Measurements from ENCODE around the gene TNFAIP3. TPM values are rescaled to one million over a fixed set of nuclear protein-coding genes. Genes with fewer than 3 reads are reported as not detected.

Gene TNFAIP3
- total and polyA plus RNA-seq, 2 donors (not counting 3 experiments of a cell fraction or from before 2014, with no cell fraction given): 4.0 to 8.6 TPM

DNA sequence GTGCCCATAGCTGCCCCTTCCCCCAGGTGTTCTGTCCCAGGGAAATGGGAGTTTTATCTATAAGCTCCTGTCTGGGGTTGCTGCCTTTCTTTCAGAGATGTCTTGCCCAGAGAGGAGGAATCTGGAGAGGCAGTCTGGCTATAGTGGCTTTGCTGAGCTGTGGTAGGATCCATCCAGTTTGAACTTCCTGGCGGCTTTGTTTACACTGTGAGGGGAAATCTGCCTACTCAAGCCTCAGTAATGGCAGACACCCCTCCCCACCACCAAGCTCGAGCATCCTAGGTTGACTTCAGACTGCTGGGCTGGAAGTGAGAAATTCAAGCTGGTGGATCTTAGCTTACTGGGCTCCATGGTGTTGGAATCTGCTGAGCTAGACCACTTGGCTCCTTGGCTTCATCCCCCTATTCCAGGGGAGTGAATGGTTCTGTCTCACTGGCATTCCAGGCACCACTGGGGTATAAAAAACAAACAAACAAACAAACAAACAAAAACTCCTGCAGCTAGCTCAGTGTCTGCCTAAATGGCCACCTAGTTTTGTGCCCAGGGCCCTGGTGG is 24.0 kb downstream of the TNFAIP3 start:
- Histone ChIP-seq H3K27me3 (ENCODE audit: control insufficient read depth in 2 of 2, insufficient read depth in 2 of 2, low read length in 2 of 2) (no peaks in the 10 kb centered on the region), H3K36me3 (ENCODE audit: control insufficient read depth in 2 of 2, extremely low read depth in 1 of 2, insufficient read depth in 2 of 2, low read length in 2 of 2) (no peaks in the 10 kb centered on the region), H4K20me1 (replicated peaks; ENCODE audit: control insufficient read depth, extremely low read depth, insufficient read depth, low read length) (no peaks in the 10 kb centered on the region), H3K27ac (ENCODE audit: insufficient read depth, low read depth, low read length) (no peak overlapping the region), H3K4me1 (ENCODE audit: control insufficient read depth, extremely low read depth, insufficient read depth, low read length) (no peaks in the 10 kb centered on the region), H3K9me1 (replicated peaks; ENCODE audit: control insufficient read depth, extremely low read depth, insufficient read depth, low read length) (no peaks in the 10 kb centered on the region), H3K79me2 (ENCODE audit: control insufficient read depth, insufficient read depth, low read length) (no peaks in the 10 kb centered on the region), H3K9me3 (replicated peaks; ENCODE audit: control insufficient read depth, insufficient read depth, low read length) (no peaks in the 10 kb centered on the region), H2AFZ (ENCODE audit: low read depth, low read length) (no peak overlapping the region), H3K4me2 (ENCODE audit: insufficient read depth, low read length) (no peak overlapping the region), H3K9ac (replicated peaks; ENCODE audit: extremely low read depth, insufficient read depth, low read length) (no peak overlapping the region), H3K4me3 (replicated peaks in 1 of 3; ENCODE audit: insufficient read depth in 1 of 3, low read depth in 1 of 3, low read length in 3 of 3) (no peak overlapping the region)
- ChIA-PET CTCF (interaction anchor here (1.3 kb wide), 1 partner anchor 9 kb away, joined by 5 read pairs; no protein-coding TSS in a partner anchor), POLR2A (no interaction called here)
- BruUV-seq (replicated peaks): no TSS peak
- dilution Hi-C loops (cut with MboI; ENCODE audit: extremely low pct_ligation_motif_present, low sequenced_read_pairs): no loop called here
- FAIRE-seq: no peak
- DNase-seq (ENCODE audit: low read depth, low spot score): no peak
- intact Hi-C loops (cut with micrococcal nuclease): no loop called here
- TF ChIP-seq, protein P1, sequence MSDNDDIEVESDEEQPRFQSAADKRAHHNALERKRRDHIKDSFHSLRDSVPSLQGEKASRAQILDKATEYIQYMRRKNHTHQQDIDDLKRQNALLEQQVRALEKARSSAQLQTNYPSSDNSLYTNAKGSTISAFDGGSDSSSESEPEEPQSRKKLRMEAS (IDR thresholded peaks at IDR 0.05; ENCODE audit: insufficient read depth, insufficient read length): no peak
- TF ChIP-seq EZH2 (IDR thresholded peaks at IDR 0.05; ENCODE audit: borderline replicate concordance, low read depth, low read length, severe bottlenecking): no peak
- no peak for TF ChIP-seq GATA2 (IDR thresholded peaks at IDR 0.05; ENCODE audit: insufficient read depth, insufficient read length, low read depth, low read length)
- TF ChIP-seq POLR2A (IDR thresholded peaks at IDR 0.05; ENCODE audit: low read depth, low read length): no peak
- TF ChIP-seq MYC (IDR thresholded peaks at IDR 0.05; ENCODE audit: low read depth, low read length): no peak
- no peak for TF ChIP-seq FOS (IDR thresholded peaks at IDR 0.05; ENCODE audit: borderline replicate concordance, insufficient read depth, low read length)
- TF ChIP-seq, protein P2, sequence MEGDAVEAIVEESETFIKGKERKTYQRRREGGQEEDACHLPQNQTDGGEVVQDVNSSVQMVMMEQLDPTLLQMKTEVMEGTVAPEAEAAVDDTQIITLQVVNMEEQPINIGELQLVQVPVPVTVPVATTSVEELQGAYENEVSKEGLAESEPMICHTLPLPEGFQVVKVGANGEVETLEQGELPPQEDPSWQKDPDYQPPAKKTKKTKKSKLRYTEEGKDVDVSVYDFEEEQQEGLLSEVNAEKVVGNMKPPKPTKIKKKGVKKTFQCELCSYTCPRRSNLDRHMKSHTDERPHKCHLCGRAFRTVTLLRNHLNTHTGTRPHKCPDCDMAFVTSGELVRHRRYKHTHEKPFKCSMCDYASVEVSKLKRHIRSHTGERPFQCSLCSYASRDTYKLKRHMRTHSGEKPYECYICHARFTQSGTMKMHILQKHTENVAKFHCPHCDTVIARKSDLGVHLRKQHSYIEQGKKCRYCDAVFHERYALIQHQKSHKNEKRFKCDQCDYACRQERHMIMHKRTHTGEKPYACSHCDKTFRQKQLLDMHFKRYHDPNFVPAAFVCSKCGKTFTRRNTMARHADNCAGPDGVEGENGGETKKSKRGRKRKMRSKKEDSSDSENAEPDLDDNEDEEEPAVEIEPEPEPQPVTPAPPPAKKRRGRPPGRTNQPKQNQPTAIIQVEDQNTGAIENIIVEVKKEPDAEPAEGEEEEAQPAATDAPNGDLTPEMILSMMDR (IDR thresholded peaks at IDR 0.05; ENCODE audit: extremely low read depth in 1 of 2, insufficient read depth in 1 of 2, low read depth in 1 of 2, low read length in 2 of 2): no peak
- TF ChIP-seq JUN (IDR thresholded peaks at IDR 0.05; ENCODE audit: borderline replicate concordance, insufficient read depth, insufficient read length, low read depth): no peak
- TF ChIP-seq POLR2AphosphoS5 (IDR thresholded peaks at IDR 0.05; ENCODE audit: insufficient read depth, low read depth, low read length): no peak
